PC-3 (cell line): ENCODE data around the gene DNM2.

Source experiments
- CTCF ChIP-seq: fragments of 300-600 bp; sonication (generic); conservative IDR thresholded peaks from 2 replicates; pipeline ENCODE4 v1.5.1; 2017; ENCODE audit warnings: antibody characterized with exemption, low read depth, mild to moderate bottlenecking, low read length
- EZH2 ChIP-seq: fragments of 300-600 bp; sonication (generic); IDR thresholded peaks from one replicate; pipeline ENCODE4 v1.6.1; 2017; ENCODE audit warnings: antibody characterized with exemption, mild to moderate bottlenecking, low read length; ENCODE audit not compliant: unreplicated experiment
- EZH2phosphoT487 ChIP-seq: fragments of 300-600 bp; sonication (generic); IDR thresholded peaks from 2 replicates; pipeline ENCODE4 v1.6.1; 2018; ENCODE audit warnings: mild to moderate bottlenecking, antibody characterized with exemption, low read length, borderline replicate concordance

DNA sequence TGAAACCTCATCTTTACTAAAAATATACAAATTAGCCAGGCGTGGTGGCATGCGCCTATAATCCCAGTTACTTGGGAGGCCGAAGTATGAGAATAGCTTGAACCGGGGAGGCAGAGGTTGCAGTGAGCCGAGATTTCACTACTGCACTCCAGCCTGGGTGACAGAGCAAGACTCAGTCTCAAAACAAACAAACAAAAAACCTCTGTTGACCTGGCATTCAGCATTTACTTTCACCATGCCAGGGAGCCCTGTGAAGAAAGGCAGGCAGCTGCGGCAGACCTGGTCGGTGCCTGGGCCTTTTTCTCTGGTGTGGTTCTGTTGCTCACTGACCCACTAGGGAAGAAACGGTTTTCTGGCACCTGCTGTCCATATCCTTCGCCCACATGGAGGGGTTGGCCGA, 49.8 kb downstream of the DNM2 start:
- no peak for TF ChIP-seq CTCF
- no peak for TF ChIP-seq EZH2
- no peak for TF ChIP-seq EZH2phosphoT487
